Calu3 (cell line): ENCODE data around the gene TRERF1. TPM values are rescaled to one million over a fixed set of nuclear protein-coding genes. Genes with fewer than 3 reads are reported as not detected.

Experiments used
- Bru-seq: library from RNA; stranded (reverse); fragments of 400-500 nt; gene quantifications from one replicate; lab custom pipeline; 2021; lab: Mats Ljungman, UMichigan
- BruChase-seq, 2 experiments: library from RNA; stranded (reverse); fragments of 400-500 nt; gene quantifications; one replicate each; lab custom pipeline; 2021; lab: Mats Ljungman, UMichigan
- BruUV-seq: library from RNA; stranded (reverse); fragments of 400-500 nt; replicated peaks from 2 replicates; lab custom pipeline; 2021; lab: Mats Ljungman, UMichigan
- CTCF ChIA-PET: fragments of 300-600 bp; sonication (Branson Sonifier 250); formaldehyde crosslinking; loops from one replicate; lab custom pipeline; 2022; ENCODE audit warnings: antibody characterized with exemption; lab: Charles Lee
- DNase-seq: peaks from one replicate; pipeline ENCODE4 v3.0.0; 2022
- H3K27ac Mint-ChIP-seq: one replicate; pipeline ENCODE4 v1.8.0; 2022; ENCODE audit warnings: mixed read lengths; ENCODE audit not compliant: unreplicated experiment
- H3K27me3 Mint-ChIP-seq: one replicate; pipeline ENCODE4 v1.8.0; 2022; ENCODE audit warnings: mixed read lengths; ENCODE audit not compliant: unreplicated experiment
- H3K36me3 Mint-ChIP-seq: one replicate; pipeline ENCODE4 v1.8.0; 2022; ENCODE audit warnings: mild to moderate bottlenecking, moderate library complexity, mixed read lengths; ENCODE audit not compliant: insufficient read depth, unreplicated experiment
- H3K4me1 Mint-ChIP-seq: one replicate; pipeline ENCODE4 v1.8.0; 2022; ENCODE audit warnings: mild to moderate bottlenecking, low read depth, mixed read lengths; ENCODE audit not compliant: unreplicated experiment
- H3K4me3 Mint-ChIP-seq: one replicate; pipeline ENCODE4 v1.8.0; 2022; ENCODE audit warnings: mild to moderate bottlenecking, low read depth, moderate library complexity, mixed read lengths; ENCODE audit not compliant: unreplicated experiment
- H3K9me3 Mint-ChIP-seq: one replicate; pipeline ENCODE4 v1.8.0; 2022; ENCODE audit warnings: low read depth, mixed read lengths; ENCODE audit not compliant: unreplicated experiment
- CTCF ChIP-seq: fragments of 200-600 bp; IDR thresholded peaks from one replicate; pipeline ENCODE4 v1.8.0; 2022; ENCODE audit warnings: antibody characterized with exemption; ENCODE audit not compliant: unreplicated experiment
- intact Hi-C: fragments of 100-400 bp; cut with micrococcal nuclease; formaldehyde crosslinking; loops from one replicate; pipeline ENCODE4 v1.10.0; 2022; ENCODE audit not compliant: unreplicated experiment
- long read RNA-seq: library from polyadenylated mRNA; stranded (forward); transcript quantifications from one replicate; pipeline ENCODE4 v2.0.0, GENCODE V29; 2022
- total RNA-seq: library from RNA; stranded (reverse); gene quantifications from 2 replicates; pipeline ENCODE4 v1.2.3, GENCODE V29; 2022

The TRERF1 gene, protein sequence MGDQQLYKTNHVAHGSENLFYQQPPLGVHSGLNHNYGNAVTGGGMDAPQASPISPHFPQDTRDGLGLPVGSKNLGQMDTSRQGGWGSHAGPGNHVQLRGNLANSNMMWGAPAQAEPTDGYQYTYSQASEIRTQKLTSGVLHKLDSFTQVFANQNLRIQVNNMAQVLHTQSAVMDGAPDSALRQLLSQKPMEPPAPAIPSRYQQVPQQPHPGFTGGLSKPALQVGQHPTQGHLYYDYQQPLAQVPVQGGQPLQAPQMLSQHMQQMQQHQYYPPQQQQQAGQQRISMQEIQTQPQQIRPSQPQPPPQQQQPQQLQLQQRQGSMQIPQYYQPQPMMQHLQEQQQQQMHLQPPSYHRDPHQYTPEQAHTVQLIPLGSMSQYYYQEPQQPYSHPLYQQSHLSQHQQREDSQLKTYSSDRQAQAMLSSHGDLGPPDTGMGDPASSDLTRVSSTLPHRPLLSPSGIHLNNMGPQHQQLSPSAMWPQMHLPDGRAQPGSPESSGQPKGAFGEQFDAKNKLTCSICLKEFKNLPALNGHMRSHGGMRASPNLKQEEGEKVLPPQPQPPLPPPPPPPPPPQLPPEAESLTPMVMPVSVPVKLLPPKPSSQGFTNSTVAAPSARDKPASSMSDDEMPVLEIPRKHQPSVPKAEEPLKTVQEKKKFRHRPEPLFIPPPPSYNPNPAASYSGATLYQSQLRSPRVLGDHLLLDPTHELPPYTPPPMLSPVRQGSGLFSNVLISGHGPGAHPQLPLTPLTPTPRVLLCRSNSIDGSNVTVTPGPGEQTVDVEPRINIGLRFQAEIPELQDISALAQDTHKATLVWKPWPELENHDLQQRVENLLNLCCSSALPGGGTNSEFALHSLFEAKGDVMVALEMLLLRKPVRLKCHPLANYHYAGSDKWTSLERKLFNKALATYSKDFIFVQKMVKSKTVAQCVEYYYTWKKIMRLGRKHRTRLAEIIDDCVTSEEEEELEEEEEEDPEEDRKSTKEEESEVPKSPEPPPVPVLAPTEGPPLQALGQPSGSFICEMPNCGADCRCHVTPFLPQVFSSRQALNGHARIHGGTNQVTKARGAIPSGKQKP (N-terminal part only)
- total RNA-seq (0.81 and 1.4 TPM in 2 replicates), Bru-seq, nascent RNA (percentile 32 among the genes with signal in this experiment), BruChase-seq, experiment 1, labeled RNA remaining after a 6-hour chase (percentile 26 among the genes with signal in this experiment), BruChase-seq, experiment 2, labeled RNA remaining after a 2-hour chase (percentile 26 among the genes with signal in this experiment)
- long read RNA-seq, partial matches to known transcripts, result 0 of 2 reads
- long read RNA-seq, other reads (novel, unspliced or antisense), result 2 of 2 reads

DNA sequence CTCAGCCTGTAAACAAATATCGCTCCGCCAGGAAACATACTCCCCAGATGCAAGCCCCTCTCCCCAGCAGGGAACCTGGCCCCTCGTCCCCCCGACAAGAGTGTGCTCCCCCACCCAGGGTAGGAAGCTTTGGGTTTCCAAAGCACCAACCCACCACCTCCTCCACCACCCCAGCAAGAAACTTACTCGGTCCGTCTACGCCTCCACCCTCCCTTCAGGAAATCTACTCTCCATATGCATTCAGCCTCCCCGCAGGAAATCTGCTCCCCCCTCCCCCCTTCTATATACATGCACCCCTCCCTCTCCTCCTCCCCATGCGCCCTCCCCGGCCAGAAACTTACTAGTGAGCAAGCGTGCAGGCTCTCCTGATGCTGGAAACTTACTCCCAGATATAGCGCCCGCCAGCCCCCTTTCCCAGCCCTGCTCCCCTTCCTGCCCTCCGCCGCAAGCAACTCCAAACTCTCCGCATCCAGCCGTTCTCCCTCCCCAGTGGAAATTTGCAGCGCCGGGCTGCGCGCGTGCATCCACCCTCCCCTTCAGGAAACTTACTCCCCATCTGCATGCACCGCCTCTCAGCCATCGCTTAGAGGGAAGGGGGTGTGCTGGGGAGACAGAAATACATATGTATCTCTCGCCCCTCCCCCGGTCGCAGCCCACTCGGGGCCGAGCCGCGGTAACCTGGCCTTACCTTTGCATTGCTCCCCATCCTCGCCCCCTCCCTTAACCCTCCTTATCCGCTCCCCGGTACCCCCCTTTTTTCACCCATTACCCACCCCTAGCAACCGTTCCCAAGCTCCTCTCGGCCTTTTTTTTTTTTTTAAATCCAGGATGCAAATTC, at the start of gene TRERF1:
TSS of gene TRERF1 (minus strand) at position 594 of the 838 bp plus-strand sequence. CDS start 182,336 bp downstream, outside the sequence.
- peaks cover 36% of the 10 kb centered on the region for H3K36me3 Mint-ChIP-seq
- H3K27me3 Mint-ChIP-seq, result peaks cover 43% of the 10 kb centered on the region
- intact Hi-C loops, result loop anchor here (5.0 to 10.0 kb wide), 3 partner anchors 81 to 197 kb away; no protein-coding TSS in a partner anchor
- peak; percentile 31 for DNase-seq
- no TSS peak for BruUV-seq
- CTCF ChIA-PET, result interaction anchor here (0.6 to 0.9 kb wide), 3 partner anchors 22 to 632 kb away, joined by 3 to 4 read pairs (median 3); no protein-coding TSS in a partner anchor
- peaks cover 20% of the 10 kb centered on the region for H3K4me1 Mint-ChIP-seq
- peak within 1 kb of the TSS; percentile 17 for H3K27ac Mint-ChIP-seq
- TF ChIP-seq CTCF, result no peak
- no peaks in the 10 kb centered on the region for H3K9me3 Mint-ChIP-seq
- peak within 1 kb of the TSS; percentile 98 for H3K4me3 Mint-ChIP-seq

- no peak for DNase-seq
- intact Hi-C loops, result no loop called here
- no peak for TF ChIP-seq CTCF
- Mint-ChIP-seq H3K27ac (no peak overlapping the region), H3K36me3 (no peaks in the 10 kb centered on the region), H3K4me3 (no peak overlapping the region), H3K4me1 (no peaks in the 10 kb centered on the region), H3K27me3 (peaks cover 23% of the 10 kb centered on the region), H3K9me3 (peaks cover 5% of the 10 kb centered on the region)
- CTCF ChIA-PET, result no interaction called here
- BruUV-seq, result no TSS peak
These were observed 46.9 kb upstream of the TRERF1 start for GRCh38 chr6:42498473-42499128.

- Mint-ChIP-seq H3K4me3 (no peak overlapping the region), H3K27ac (no peak overlapping the region), H3K9me3 (no peaks in the 10 kb centered on the region), H3K27me3 (no peaks in the 10 kb centered on the region), H3K36me3 (no peaks in the 10 kb centered on the region), H3K4me1 (no peaks in the 10 kb centered on the region)
- CTCF ChIA-PET, result interaction anchor here (0.9 kb wide), 1 partner anchor 53 kb away, joined by 3 read pairs; no protein-coding TSS in a partner anchor
- no peak for DNase-seq
- TF ChIP-seq CTCF, result no peak
- BruUV-seq, result no TSS peak
- intact Hi-C loops, result no loop called here
These were observed 42.3 kb upstream of the TRERF1 start for GRCh38 chr6:42493914-42494539.
